GM21737 (cell line): ENCODE measurements around the gene COL23A1.

Experiments
- ATAC-seq: cut with Tn5 transposase; IDR thresholded peaks from one replicate; pipeline ENCODE4 v1.9.1; 2021; ENCODE audit warnings: mild to moderate bottlenecking, moderate library complexity; ENCODE audit not compliant: unreplicated experiment

Gene COL23A1

DNA sequence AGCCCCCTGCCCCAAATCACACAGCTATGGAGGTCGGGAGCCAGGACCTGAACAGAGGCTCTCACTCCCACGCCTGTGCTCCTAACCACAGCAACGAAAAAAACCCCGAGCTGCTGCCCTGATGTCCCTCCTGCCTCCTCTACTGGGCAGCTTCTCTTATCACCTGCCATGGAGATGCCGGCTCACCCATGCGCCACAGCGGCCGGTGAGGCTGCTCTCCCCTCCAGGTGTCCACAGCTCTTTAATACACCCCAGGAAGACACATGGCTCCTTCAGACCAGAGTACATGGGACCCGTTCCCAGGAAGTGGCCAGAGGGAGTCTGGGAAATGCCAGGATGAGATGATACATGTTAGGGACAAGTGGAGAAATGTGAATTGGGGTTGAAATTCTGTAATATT is 110.9 kb downstream of the COL23A1 start:
- no peak for ATAC-seq

DNA sequence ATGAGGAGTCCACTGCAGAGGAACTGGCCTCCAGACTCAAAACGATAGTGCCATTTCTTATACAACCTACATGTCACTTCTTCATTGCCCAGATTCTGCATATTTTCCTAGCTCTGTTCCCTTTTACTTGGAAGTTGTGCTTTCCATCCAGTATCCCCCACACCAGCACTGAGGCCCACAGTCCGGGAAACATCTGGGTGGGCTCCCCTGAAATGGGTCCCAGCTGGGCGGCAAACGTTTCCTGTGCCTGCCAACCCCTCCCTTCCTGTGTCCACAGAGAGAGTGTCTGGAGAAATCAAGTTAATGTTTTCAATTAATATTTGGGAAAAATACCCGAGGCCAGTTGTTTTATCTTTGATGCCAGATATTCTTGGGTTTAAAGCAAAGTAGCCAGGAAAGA is 111.8 kb downstream of the COL23A1 start:
- no peak for ATAC-seq

DNA sequence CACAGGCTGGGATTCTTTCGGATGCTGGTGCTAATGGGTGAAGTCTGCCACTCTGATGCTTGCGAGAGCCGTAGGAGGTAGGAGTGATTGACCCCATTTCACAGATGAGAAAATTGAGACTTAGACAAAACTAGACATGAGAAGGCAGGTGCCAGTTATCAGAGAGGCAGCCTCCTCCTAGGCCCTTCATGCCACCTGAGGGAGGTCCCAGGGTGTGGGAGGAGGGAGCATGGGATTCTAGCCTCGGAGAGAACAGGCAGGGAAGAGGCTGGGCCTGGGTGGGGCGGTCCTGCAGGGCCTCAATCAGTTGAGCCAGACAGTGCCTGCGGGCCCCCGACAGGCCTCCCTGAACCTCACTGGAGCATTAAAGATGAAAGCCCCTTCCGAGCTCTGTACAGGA is 112.4 kb downstream of the COL23A1 start:
- no peak for ATAC-seq

DNA sequence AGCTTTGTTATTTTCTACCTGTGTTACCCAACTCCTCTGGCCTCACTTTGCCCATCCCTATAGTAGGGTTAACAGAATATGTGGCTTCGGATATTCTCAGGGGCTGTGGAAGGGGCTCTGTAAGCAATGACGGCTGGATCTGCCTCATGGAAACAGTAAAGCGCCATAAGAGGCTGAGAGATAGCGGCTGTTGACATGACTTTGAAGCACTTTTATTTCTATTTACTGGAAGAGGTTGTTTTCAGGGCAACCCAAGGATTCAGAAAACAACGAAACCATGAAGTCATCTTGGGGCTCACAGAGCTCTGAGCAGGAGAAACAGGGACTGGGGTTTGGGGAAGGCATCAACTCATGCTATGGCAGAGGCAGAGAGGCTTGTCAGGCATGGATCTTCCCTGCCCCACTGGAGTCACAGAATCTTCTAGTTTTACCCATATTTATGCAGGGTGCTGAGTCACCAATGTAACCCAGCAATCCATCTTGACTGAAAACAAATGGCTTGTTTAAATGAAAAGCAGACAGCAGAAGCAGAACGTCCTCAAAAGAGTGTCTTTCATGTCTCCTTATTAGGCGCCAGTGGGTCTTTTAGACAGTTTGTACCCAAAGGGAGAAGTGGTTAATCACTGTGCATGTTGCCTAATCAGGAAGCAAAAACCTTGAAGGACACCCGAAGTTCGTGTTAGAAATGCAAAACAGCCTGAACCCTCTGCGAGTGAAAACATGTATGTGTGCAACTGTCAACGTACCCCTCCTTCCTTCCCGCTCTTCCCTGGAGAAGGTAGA is 113.0 kb downstream of the COL23A1 start:
- ATAC-seq, result no peak

DNA sequence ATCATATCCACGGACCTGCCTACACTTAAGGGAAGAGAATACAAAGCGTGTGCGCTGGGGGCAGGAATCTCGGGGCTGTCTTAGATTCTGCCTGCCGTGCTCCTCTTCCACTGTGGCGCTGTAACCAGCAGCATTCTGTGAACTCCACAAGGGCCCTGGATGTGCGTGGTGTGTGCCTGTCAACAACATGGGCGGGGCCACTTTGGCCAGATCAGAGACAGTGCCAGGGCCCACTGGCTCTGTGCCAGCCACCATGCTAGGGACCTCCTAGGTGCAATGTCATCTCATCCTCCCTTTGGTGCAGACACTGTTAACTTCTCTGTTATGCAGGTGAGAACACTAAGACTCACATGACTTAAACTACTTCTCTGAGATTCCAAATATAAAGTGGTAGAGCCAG is 113.7 kb downstream of the COL23A1 start:
- ATAC-seq, result no peak

DNA sequence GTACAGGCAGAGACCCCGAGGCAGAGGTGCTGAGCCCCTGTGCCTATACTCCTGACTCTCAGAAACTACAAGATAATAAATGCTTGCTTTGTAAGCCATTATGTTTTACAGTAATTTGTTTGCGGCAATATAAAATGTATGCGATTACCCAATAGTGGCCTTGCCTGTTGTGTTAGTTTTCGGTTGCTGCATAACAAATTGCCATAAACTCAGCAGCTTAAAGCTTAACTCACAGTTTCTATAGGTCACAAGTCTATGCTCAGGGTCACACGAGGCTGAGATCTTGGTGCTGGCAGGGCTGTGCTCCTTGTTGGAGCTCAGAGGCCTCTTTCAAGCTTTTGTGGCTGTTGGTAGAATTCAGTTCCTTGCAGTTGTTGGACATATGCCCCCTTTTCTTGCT is 114.8 kb downstream of the COL23A1 start:
- no peak for ATAC-seq

DNA sequence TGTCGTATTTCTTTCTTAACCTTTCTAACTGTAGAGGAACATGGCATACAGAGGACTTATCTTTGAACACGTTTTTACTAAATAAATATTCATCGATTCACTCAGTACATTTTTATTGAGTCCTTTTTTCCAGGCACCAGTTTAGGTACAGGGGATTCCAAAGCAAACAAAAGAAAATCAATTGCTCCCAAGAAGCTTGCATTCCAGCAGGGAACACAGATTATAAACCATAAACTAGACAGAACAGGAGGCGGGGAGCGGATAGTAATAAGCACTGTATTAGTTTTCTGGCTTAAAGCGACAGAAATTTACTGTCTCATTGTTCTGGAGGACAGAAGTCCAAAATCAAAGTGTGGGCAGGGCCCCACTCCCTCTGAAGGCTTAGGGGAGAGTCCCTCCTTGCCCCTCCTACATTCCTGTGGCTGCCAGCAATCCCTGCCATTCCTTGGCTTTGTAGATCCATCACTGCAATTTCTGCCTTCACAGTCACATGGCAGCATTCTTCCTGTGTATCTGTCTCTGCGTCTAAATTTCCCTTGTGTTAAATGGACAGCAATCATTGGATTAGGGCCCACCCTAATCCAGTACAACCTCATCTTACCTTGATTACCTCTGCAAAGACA is 115.5 kb downstream of the COL23A1 start:
- ATAC-seq, result no peak

DNA sequence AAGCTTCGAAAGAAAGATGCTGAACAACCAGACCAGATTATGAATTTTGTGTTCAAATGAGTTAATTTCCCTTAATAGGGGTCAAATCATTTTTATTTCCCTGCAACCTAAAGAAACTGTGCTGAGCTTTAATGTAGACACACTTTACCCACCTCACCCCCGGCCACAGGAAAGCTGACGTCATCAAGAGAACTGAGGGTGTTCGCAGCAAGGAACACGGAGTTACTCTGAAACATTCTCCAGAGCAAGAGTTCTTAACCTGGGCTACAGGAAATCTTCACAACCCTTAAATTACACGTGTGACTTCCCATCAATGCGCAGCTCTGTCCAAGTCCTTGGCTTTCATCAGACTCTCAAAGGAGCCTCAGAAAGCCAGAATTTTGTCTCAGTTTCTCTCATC is 116.3 kb downstream of the COL23A1 start:
- no peak for ATAC-seq

DNA sequence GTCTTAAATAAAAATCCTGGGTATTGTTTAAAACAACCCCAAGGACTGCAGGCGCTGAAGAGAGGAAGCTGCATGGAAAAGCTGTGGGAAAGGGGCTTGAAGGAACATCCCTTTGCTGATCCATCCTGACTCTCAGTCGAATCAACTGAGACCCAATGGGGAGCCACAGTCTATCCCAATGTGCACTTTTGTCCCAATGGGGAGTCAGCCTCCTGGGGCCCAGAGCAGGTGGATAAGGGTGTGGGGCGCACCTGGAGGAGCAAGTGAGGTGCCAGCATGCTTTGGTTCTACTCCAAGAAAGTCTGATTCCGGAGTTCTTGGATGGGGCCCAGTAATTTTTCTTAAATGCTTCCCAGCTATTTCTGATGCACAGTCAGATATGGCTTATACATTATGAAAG is 118.1 kb downstream of the COL23A1 start:
- no peak for ATAC-seq

DNA sequence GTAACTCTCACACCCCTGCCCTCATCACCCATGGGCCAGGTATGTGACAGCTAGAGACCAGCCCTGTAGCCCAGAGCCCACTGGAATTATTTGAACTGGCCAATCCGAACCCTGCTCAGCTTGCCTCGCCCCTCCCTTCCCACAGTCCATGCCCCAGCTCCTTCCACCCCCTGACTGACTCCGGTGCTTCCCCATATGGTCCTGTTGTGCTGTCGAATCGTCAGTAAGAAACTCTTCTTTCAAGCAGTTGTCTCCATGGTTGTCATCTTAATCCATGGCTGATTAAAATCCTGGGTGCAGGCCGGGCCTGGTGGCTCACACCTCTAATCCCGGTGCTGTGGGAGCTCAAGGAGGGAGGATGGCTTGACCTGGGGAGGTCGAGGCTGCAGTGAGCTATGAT is 118.5 kb downstream of the COL23A1 start:
- no peak for ATAC-seq

DNA sequence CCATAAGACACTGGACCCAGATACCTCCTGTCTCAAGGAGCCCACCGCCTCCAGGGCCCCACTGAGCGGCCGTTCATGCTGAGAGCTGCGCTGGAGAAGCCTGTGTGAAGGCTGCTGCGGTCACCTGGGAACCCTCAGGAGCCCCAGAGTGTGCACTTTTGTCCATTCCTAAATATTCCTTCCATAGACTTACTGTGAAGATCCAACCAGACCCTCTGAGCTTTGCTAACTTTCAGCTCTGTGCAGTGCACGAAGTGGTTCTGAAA is 119.5 kb downstream of the COL23A1 start:
- no peak for ATAC-seq

DNA sequence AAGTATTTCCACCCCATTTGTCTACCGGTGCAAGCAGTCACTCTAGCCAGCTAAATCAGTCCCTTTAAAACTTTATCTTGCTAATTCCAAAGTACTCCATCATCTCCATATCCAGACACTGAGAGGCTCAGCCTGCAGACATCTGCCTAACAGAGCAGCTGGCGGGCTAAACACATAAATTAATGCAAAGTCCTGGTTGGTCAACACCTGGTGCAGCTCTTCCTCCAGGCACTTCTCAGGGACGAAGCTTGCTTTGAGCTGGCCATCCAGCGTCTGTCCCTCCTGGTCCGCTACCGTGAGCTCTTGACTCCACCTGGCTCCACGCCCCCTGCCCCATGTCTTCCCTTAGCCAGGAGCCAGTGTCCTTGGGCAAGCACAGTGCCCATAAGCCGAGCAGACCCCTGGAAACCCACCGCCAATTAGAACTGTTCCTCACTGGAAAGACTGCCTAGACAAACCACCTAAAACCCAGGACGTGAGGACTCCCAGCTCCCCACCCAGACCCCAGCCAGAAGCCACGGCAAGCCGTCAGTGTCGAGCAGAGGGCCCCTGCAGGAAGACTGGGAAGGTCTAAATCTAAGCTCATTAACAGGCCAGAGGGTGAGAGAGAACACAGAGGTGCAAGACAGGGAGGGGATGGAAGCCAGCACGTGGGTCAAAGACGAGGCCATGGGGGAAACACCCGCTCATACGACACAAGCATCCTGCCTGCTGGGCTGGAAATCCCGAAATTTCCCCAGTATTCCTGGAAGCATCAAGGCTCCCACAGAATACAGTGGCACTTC is 120.0 kb downstream of the COL23A1 start:
- ATAC-seq, result no peak

DNA sequence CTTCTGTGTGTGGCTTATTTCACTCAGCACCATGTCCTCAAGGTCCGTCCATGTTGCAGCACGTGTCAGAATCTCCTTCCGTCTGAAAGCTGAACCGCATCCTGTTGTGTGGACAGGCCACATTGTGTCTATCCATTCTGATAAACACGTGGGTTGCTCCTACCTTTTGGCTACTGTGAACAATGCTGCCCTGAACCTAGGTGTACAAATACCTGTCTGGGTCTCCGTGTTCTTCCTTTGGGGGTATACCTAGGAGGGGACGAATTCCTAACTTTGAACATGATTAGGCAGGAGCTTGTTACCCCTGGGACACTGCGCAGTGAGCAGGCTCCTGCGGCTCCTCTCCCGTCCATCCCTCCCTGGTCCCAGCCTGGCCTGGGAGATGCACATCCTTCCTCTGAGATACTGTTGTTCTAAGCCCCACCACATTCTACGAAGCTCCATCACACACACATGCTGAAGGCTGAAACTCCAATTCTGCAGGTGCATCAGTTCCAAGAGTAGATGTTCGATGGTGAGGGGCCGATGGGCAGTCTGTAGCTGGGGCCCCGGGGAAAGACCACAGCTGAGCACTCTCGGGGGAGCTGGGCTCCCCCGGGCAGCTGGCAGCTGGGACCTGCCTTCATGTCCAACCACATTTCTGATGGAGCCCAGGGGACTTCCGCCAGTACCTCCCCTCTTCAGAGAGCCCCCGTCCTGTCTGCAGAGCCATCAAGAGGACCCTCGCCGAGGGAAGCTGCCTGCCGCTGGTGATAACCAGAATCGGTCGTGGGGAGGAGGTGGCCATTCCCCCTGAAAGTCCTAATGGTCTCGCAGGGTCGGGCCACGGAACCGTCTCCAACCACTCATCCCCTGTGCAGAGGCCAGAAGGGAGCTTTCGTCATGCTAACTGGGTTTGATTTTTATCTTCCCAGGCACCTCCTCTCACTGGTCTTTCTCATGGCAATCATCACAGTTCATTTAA is 120.9 kb downstream of the COL23A1 start:
- no peak for ATAC-seq

DNA sequence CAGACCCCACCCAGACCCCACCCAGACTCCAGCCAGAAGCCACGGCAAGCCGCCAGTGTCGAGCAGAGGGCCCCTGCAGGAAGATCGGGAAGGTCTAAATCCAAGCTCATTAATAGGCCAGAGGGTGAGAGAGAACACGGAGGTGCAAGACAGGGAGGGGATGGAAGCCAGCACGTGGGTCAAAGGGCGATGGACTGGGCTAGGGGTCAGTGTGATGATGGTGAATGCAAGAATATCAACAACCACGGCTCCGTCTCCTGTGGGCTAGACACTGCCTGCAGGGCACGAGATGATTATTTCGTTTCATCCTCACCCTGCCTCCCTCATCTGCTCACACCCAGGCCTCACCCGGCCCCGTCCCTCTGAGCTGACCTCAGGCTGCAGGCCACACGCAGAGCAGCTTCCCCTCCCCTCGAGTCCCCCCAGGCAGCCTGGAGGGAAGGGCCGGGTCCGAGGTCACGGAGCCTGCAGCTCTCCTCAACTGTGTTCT is 122.0 kb downstream of the COL23A1 start:
- ATAC-seq, result no peak

DNA sequence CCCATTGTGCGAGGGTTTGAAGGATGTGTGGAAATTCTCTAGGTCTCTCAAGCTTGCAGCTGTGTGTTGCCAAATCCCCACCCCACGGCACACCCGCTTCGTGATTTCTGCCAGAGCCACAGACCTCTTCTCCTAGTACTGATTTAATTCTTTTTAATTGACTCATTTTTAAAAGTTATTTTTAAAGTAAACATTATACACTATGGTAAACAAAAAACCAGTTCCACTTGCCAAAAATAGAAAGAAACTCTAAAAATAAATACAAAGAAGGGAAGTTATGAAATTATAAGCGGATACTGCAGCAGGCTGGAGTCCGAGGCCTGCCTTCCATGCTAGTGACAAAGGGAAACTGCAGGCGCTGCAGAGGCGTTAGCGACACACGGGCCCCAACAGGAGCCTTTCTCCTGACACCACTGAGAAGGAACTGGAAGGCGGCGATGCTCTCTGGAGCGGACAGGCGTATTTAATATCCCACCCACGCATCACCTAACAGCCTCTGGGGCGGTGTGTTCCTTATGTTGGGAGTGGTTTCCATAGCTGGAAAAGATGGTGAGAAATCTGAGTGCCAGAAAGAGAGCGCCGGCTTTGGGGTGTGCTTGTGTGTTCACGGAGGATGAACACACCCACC is 122.5 kb downstream of the COL23A1 start:
- ATAC-seq, result no peak

DNA sequence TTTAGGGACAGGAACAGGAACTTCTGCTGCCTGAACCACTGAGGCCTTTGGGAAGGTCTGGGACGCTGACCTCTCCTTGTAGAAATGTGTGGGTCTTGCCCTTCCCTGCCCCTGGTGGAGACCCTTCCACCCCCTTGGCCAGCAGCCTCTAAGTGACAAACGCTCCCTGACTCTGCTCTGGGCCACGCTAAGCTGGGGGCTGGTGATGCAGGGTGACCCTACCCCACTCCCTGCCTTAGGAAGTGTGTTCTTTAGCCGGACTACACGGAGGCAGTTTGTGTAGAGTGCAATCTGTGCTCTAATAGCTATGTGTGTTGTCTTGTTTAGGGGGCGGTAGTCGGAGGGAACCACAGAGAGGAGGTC is 123.0 kb downstream of the COL23A1 start:
- ATAC-seq, result no peak

DNA sequence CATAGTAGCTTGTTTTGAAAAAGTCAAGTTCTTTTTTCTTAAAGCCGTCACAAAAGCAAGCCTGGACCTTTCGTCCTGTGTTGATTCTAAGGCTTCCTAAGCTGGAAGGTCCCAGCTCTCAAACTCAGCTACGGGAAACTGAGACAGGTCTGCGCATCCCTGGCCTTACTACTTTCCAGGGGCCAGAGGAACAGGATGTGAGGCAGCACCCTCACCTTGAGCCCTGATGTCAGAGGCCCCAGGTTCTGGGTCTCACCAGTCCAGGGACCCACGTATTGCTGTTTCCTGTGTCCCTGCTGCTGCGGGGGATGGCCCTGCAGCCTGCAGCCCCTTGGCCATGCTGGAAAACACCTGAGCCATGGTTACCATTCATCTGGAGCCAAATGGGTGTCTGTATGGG is 123.9 kb downstream of the COL23A1 start:
- no peak for ATAC-seq

DNA sequence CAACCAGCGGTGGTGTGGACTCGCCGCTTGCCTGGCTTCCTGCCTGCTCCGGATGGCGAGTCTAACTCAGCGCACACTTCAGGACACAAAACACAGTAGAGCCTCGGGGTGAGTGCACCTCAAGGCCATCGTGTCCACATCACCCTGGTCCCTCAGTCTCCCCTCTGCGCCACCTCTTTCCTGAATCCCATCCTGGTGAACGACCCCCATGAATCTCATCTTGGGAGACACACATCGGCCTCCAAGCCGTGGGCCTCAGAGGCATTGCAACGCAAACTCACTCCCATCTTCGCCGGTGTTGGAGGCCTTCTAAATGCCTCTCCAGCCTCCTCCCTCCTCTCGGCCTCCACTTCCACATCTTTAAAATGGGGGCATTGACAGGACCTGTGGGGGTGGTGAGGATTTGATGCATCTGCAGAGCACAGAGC is 124.3 kb downstream of the COL23A1 start:
- no peak for ATAC-seq

DNA sequence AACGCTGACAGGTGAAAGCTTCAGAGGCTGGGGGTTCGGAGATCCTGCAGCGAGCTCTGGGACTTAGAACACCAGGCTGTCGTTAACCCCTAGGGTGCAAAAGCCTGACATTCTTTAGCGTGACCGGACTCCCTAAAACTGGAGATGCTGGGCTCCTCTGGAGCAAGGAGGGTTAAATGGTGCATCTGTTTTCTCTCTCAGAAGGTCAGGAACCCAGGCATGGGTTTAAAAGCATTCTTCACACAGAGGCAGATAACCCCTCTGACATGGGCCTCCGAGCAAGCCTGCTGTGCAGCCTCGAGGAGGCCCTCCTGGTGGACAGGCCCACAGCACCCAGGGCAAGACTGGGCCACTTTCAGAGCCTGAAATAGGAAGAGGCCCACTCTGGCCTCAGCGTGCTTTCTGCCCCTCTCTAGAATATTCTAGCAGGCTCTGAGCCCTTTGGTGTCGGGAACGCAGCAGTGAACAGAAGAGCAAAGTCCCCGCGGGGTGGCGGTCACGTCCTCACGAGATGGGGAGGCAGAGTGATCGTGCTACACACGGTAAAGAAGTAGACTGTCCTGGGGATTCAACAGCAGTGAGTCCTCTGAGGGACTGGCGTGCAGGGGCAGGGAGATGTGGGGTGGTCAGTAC is 124.8 kb downstream of the COL23A1 start:
- ATAC-seq, result no peak

DNA sequence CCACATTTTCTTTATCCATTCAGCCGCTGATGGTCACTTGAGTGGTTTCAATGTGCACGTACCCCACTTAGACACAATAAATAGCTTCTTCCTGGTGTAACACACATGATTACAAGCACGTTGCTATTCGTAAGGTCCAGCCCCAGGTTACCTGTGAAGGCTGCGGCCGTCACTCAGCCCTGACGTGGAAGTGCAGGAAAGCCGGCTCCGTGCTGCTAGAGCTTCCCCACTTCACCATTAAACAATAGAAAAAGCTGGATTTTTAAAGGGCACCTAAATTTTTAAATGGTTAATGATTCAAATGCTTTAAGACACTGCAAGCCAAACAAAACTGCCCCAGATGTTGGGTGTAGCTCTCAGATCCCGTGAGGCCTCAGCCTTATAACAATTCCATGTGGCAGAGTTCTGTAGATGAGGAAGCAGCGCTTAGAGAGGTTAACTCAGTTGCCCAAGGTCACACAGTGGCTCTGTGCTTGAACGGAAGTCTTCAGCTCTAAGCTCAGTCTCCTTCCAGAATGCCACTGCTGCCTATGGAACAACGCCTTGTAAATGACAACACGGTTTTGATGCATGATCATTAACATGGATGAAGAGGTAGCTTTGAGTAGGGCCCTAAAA is 125.7 kb downstream of the COL23A1 start:
- no peak for ATAC-seq
